Measurements from ENCODE around the gene GPR179. TPM values are rescaled to one million over a fixed set of nuclear protein-coding genes. Genes with fewer than 3 reads are reported as not detected.
A peak's percentile ranks its signal among the peaks of the same experiment; 100 is the strongest.

GPR179 gene
- total RNA-seq: 0.11 TPM
- 0.04 TPM for polyA plus RNA-seq

DNA sequence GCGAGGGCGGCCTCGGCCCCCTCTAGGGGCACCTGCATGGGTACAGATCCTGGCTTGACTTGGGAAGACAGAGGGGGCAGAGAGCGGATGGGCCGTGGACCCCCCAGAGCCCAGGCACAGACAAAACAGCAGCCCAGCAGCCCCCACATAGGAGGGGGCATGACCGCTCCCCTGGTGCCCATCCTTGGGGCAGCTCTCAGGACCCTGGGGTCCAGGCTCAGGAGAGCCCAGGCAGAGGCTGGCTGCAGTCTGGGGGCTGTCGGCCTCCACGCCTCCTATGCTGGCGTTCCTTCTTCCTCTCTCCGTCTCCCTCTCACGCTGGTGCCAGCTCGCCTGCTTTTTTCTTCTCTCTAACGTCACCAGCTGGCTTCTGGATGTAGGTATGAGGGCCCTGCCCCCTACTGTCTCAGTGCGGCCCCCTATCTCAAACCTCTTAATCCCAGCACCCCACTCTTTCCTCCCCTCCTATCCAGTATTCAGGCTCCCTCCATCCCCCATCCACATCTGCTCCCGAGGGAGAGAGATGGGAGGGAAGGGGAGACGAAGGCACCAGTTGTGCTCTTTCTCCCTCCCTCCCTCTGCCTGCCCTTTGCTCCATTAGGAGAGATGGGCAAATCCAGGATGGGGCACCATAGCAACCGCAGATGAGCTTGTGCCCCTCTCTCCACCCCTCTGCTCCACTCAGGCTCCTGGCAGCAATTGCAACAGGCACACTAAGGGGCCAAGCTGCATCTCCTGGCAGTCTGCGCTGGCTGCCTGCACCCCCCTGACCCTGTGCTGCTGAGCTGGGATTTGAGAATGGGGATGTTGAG, at the start of gene GPR179:
TSS of gene GPR179 (minus strand) at position 349 of the 812 bp plus-strand sequence. CDS start at position 182, 167 bp downstream.
- no peak for DNase-seq (ENCODE audit: extremely low spot score)
- H3K36me3 ChIP-seq (ENCODE audit: insufficient read depth): no peaks in the 10 kb centered on the region
- no peak within 1 kb of the TSS for H3K4me3 ChIP-seq (ENCODE audit: low read depth, low read length)
- no peak within 1 kb of the TSS for H3K27ac ChIP-seq (ENCODE audit: low read depth)
- no peaks in the 10 kb centered on the region for H3K4me1 ChIP-seq (ENCODE audit: insufficient read depth)
- WGBS: 57% methylated on average over 18 of the region's 18 CpGs

DNA sequence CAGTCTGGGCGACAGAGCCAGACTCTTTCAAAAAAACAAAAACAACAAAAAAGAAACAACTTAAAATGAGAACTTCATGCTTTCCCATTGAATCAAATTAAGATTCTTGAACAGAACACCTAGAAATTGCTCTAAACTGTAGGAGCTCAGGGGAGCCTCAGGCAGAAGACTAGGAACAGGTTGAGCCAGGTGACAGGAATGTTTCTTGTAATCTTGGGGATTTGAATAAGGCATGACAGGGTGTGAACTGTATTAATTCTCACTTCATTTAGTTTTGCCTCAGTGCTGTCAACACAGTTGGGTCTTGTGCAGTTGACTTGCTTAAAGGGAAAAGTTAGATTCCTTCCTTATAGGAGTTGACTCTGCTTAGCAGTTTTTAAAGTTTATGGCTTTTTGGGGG, 35.7 kb upstream of the GPR179 start:
- H3K36me3 ChIP-seq (ENCODE audit: insufficient read depth): peaks cover 10% of the 10 kb centered on the region
- no peak for DNase-seq (ENCODE audit: extremely low spot score)
- H3K4me1 ChIP-seq (ENCODE audit: insufficient read depth): no peaks in the 10 kb centered on the region
- H3K4me3 ChIP-seq (ENCODE audit: low read depth, low read length): no peak overlapping the region
- WGBS: 93% methylated on average over 1 of the region's 1 CpG
- H3K27ac ChIP-seq (ENCODE audit: low read depth): no peak overlapping the region

DNA sequence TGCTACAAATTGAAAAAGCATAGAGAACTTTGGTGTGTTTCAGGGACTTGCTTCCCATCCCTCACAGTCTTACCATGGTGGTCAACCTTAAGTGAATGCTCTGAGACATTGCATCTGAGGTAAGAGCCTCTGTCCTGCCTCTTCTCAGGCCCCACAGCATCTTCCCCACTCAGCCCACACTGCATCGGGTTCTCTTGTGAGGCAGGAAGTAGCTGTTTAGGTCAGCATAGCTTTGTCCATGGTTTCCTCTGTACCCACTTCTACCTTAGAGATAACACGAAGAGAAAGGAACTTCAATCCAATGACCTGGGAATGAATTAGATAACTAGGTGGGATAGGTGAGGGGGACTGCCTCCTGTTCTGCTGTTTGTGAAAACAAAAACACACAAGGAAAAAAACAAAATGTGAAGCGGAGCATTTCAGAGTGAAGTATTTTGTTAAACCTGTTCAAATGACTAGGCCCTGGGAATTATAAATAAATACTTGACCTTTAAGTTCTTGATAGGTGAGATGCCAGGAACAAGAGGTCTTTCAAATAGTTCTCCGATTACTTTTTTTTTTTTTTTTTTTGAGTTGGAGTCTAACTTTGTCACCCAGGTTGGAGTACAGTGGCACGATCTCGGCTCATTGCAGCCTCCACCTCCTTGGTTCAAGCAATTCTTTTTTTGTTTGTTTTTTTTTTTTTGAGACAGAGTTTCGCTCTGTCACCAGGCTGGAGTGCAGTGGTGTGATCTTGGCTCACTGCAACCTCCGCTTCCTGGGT, 25.5 kb upstream of the GPR179 start:
- no peak overlapping the region for H3K27ac ChIP-seq (ENCODE audit: low read depth)
- no peaks in the 10 kb centered on the region for H3K4me1 ChIP-seq (ENCODE audit: insufficient read depth)
- peaks cover 8% of the 10 kb centered on the region for H3K36me3 ChIP-seq (ENCODE audit: insufficient read depth)
- WGBS: 94% methylated on average over 8 of the region's 8 CpGs
- DNase-seq (ENCODE audit: extremely low spot score): no peak
- H3K4me3 ChIP-seq (ENCODE audit: low read depth, low read length): no peak overlapping the region

DNA sequence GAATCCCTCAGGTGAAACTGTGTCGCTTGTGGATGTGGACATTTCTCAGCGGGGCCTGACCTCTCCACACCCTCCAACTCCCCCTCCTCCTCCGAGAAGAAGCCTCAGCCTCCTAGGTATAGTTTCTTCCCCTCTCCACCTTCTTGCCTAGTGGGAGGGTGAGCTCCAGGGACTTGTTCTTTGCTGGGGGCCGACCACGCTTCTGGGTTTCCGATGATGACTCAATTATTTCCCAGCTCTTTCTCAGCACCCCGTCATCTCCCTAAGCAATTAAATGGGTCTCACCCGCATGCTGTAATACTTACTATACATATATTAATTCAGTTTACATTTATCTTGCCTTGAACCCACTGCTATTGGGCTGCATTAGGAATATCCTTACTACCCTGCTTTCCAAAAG, 21.0 kb upstream of the GPR179 start:
- 94% methylated on average over 8 of the region's 8 CpGs for WGBS
- no peak for DNase-seq (ENCODE audit: extremely low spot score)
- Histone ChIP-seq H3K4me3 (ENCODE audit: low read depth, low read length) (no peak overlapping the region), H3K27ac (ENCODE audit: low read depth) (no peak overlapping the region), H3K4me1 (ENCODE audit: insufficient read depth) (no peaks in the 10 kb centered on the region), H3K36me3 (ENCODE audit: insufficient read depth) (peaks cover 2% of the 10 kb centered on the region)

GRCh38 chr17:38363016-38363415, 19.3 kb upstream of the GPR179 start:
- WGBS: 95% methylated on average over 5 of the region's 5 CpGs
- H3K36me3 ChIP-seq (ENCODE audit: insufficient read depth): no peaks in the 10 kb centered on the region
- peaks cover 4% of the 10 kb centered on the region for H3K4me1 ChIP-seq (ENCODE audit: insufficient read depth)
- no peak for DNase-seq (ENCODE audit: extremely low spot score)
- H3K27ac ChIP-seq (ENCODE audit: low read depth): no peak overlapping the region
- H3K4me3 ChIP-seq (ENCODE audit: low read depth, low read length): no peak overlapping the region

DNA sequence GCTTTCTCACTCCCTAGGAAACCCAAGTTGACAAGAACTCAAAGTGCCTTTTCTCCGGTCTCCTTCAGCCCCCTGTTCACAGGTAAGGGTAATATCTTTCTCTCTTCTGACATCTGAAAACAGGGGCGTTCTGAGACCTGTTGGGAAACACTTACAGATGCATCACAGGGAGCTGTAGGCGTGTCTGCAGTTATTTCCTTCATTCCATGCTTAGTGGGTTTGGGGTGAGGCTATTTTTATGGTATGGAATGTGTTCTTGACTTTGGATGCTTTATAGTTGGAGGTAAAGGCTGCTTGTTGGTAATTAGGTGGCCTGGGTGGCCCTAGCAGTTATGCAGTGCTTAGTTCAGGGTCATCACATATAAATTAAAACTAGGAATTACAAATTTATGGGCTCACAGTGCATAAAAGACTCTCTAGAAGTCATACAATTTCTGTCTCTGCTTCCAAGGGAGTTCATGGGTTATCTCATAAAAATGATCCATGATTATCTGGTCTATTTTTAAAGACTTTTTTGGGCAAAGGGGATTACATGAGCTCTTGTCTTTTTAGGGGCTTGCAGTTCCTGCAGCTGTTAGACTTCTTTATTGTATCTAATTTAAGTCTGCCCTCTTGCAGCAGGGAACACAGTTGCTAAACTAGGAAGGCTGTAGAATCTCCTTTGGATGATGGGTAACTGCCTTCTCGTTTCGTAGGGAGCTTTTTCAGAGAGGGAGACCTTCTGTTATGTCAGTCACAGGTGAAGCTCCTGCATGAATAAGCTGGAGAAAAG, 18.1 kb upstream of the GPR179 start:
- Histone ChIP-seq H3K27ac (ENCODE audit: low read depth) (no peak overlapping the region), H3K4me1 (ENCODE audit: insufficient read depth) (peaks cover 4% of the 10 kb centered on the region), H3K4me3 (ENCODE audit: low read depth, low read length) (no peak overlapping the region), H3K36me3 (ENCODE audit: insufficient read depth) (no peaks in the 10 kb centered on the region)
- 43% methylated on average over 5 of the region's 5 CpGs for WGBS
- no peak for DNase-seq (ENCODE audit: extremely low spot score)

- Histone ChIP-seq H3K4me1 (ENCODE audit: insufficient read depth) (peaks cover 7% of the 10 kb centered on the region), H3K4me3 (ENCODE audit: low read depth, low read length) (no peak overlapping the region), H3K36me3 (ENCODE audit: insufficient read depth) (no peaks in the 10 kb centered on the region), H3K27ac (ENCODE audit: low read depth) (no peak overlapping the region)
- DNase-seq (ENCODE audit: extremely low spot score): no peak
- 42% methylated on average over 9 of the region's 9 CpGs for WGBS
Observed at GRCh38 chr17:38358586-38359513, 15.1 kb upstream of the GPR179 start.

DNA sequence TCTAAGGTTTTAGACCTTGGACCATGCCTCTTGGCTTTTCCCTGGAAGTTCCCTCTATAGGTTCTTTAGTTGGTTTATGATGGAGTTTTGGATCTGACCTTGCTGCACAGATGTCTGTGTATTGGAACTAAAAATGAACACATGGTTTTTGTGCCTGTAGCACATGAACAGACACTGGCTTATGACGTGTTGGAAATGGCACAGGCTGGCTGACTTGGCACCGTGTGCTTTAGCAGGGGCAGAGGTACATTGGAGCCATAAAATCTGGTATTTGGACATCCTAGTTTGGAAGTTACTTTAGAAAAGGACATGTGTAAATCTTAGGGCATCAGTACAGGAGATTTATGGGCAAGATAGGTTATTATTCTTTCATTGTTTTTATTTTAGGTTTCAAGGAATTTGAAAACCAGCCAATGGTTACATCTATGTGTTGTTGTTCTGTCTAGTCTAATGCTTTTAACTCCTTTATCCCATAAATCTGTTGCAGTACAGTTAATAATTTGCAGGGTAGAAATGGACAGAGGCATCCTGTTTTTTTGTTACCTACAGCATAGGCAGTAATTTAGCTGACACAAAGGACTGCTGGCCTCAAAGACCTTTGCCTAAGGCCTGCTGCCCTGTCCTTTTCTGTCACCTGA, 13.8 kb upstream of the GPR179 start:
- no peak overlapping the region for H3K27ac ChIP-seq (ENCODE audit: low read depth)
- WGBS: 24% methylated on average over 2 of the region's 2 CpGs
- H3K4me1 ChIP-seq (ENCODE audit: insufficient read depth): peaks cover 7% of the 10 kb centered on the region
- H3K36me3 ChIP-seq (ENCODE audit: insufficient read depth): no peaks in the 10 kb centered on the region
- H3K4me3 ChIP-seq (ENCODE audit: low read depth, low read length): no peak overlapping the region
- no peak for DNase-seq (ENCODE audit: extremely low spot score)

GRCh38 chr17:38355251-38355650, 11.5 kb upstream of the GPR179 start:
- Histone ChIP-seq H3K4me1 (ENCODE audit: insufficient read depth) (peaks cover 7% of the 10 kb centered on the region), H3K27ac (ENCODE audit: low read depth) (no peak overlapping the region), H3K4me3 (ENCODE audit: low read depth, low read length) (no peak overlapping the region), H3K36me3 (ENCODE audit: insufficient read depth) (no peaks in the 10 kb centered on the region)
- WGBS: 80% methylated on average over 4 of the region's 4 CpGs
- no peak for DNase-seq (ENCODE audit: extremely low spot score)

- H3K4me1 ChIP-seq (ENCODE audit: insufficient read depth): peaks cover 7% of the 10 kb centered on the region
Observed at GRCh38 chr17:38354466-38354865, 10.7 kb upstream of the GPR179 start.

GRCh38 chr17:38353668-38354067, 9.9 kb upstream of the GPR179 start:
- Histone ChIP-seq H3K4me3 (ENCODE audit: low read depth, low read length) (no peak overlapping the region), H3K36me3 (ENCODE audit: insufficient read depth) (no peaks in the 10 kb centered on the region), H3K27ac (ENCODE audit: low read depth) (no peak overlapping the region), H3K4me1 (ENCODE audit: insufficient read depth) (peaks cover 4% of the 10 kb centered on the region)
- no peak for DNase-seq (ENCODE audit: extremely low spot score)
- WGBS: 75% methylated on average over 13 of the region's 13 CpGs

More at GRCh38 chr17:38354466-38354865, 10.7 kb upstream of the GPR179 start:
- no peak overlapping the region for H3K4me3 ChIP-seq (ENCODE audit: low read depth, low read length)
- no peak for DNase-seq (ENCODE audit: extremely low spot score)
- no peaks in the 10 kb centered on the region for H3K36me3 ChIP-seq (ENCODE audit: insufficient read depth)
- no peak overlapping the region for H3K27ac ChIP-seq (ENCODE audit: low read depth)
- WGBS: 79% methylated on average over 7 of the region's 7 CpGs

- peak overlapping the region; percentile 95 for H3K4me3 ChIP-seq (ENCODE audit: low read depth, low read length)
- peaks cover 3% of the 10 kb centered on the region for H3K4me1 ChIP-seq (ENCODE audit: insufficient read depth)
- no peak overlapping the region for H3K27ac ChIP-seq (ENCODE audit: low read depth)
- WGBS: 13% methylated on average over 8 of the region's 8 CpGs
- no peak for DNase-seq (ENCODE audit: extremely low spot score)
- no peaks in the 10 kb centered on the region for H3K36me3 ChIP-seq (ENCODE audit: insufficient read depth)
Observed at GRCh38 chr17:38353086-38353604, 9.4 kb upstream of the GPR179 start.

Data from urinary bladder (tissue), 4 donors.